ENCODE measurements around the gene OTOG.

- TF ChIP-seq EZH2 (IDR thresholded peaks at IDR 0.05; ENCODE audit: borderline replicate concordance, low read length), result no peak
- TF ChIP-seq, protein P1, sequence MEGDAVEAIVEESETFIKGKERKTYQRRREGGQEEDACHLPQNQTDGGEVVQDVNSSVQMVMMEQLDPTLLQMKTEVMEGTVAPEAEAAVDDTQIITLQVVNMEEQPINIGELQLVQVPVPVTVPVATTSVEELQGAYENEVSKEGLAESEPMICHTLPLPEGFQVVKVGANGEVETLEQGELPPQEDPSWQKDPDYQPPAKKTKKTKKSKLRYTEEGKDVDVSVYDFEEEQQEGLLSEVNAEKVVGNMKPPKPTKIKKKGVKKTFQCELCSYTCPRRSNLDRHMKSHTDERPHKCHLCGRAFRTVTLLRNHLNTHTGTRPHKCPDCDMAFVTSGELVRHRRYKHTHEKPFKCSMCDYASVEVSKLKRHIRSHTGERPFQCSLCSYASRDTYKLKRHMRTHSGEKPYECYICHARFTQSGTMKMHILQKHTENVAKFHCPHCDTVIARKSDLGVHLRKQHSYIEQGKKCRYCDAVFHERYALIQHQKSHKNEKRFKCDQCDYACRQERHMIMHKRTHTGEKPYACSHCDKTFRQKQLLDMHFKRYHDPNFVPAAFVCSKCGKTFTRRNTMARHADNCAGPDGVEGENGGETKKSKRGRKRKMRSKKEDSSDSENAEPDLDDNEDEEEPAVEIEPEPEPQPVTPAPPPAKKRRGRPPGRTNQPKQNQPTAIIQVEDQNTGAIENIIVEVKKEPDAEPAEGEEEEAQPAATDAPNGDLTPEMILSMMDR (conservative IDR thresholded peaks at IDR 0.05 in 1 of 2, IDR thresholded peaks at IDR 0.05 in 1 of 2; ENCODE audit: extremely low read depth in 1 of 2, insufficient read depth in 1 of 2, low read depth in 1 of 2, low read length in 2 of 2), result no peak
Measured at GRCh38 chr11:17638311-17638710, 91.3 kb downstream of the OTOG start.
